Peyer's patch (tissue), 4 donors: ENCODE results near the gene PARVB. TPM values are rescaled to one million over a fixed set of nuclear protein-coding genes. Genes with fewer than 3 reads are reported as not detected.

Experiments
- DNase-seq, 3 donors: peaks; one replicate each; pipeline ENCODE4 v3.0.0-alpha.2; 2017 to 2019
- H3K27ac ChIP-seq, 4 donors: fragments of 200-600 bp; sonication (generic); one replicate each; pipeline ENCODE4 v1.5.1; 2016 to 2019
- H3K27me3 ChIP-seq, 2 donors: fragments of 200-600 bp; sonication (generic); one replicate each; pipeline ENCODE4 v1.5.1; 2019
- H3K36me3 ChIP-seq, 3 donors: fragments of 200-600 bp; sonication (generic); one replicate each; pipeline ENCODE4 v1.5.1; 2016 to 2019
- H3K4me1 ChIP-seq, 4 donors: fragments of 200-600 bp; sonication (generic); one replicate each; pipeline ENCODE4 v1.5.1; 2016 to 2019
- H3K4me3 ChIP-seq, 4 donors: fragments of 200-600 bp; sonication (generic); 1 replicate in 3 of 4; 2 replicates in 1 of 4; pipeline ENCODE4 v1.5.1; 2016 to 2019; ENCODE audit warnings: mild to moderate bottlenecking in 1 of 4
- H3K9me3 ChIP-seq, 4 donors: fragments of 200-600 bp; sonication (generic); one replicate each; pipeline ENCODE4 v1.5.1; 2016 to 2019; ENCODE audit warnings: mild to moderate bottlenecking in 1 of 4
- CTCF ChIP-seq, 6 experiments: fragments of 450-650 bp in 4 of 6; fragments of 200-600 bp in 2 of 6; sonication (generic) in 1 of 6; IDR thresholded peaks; one replicate each; pipeline ENCODE4 v1.5.1; 2017 to 2019; ENCODE audit warnings: antibody characterized with exemption in 6 of 6, mild to moderate bottlenecking in 3 of 6, moderate library complexity in 1 of 6
- POLR2A ChIP-seq, 2 donors: fragments of 450-650 bp; IDR thresholded peaks; one replicate each; pipeline ENCODE4 v1.5.1; 2017; ENCODE audit warnings: antibody characterized with exemption in 2 of 2, mild to moderate bottlenecking in 2 of 2, moderate library complexity in 2 of 2
- total RNA-seq, 4 donors: library from RNA; depleted of rRNA; stranded (reverse); fragments of >200 nt; gene quantifications; one replicate each; pipeline ENCODE4 v1.1.0, GENCODE V29; 2016

Gene PARVB
- total RNA-seq, 4 donors from 2014 or later = 1.8 to 71.8 (median 7.7) TPM

- Histone ChIP-seq H3K27ac (peak overlapping the region in 2 of 4 donors; percentile 45 to 52), H3K4me1 (peaks cover 0 to 9% (median 0%) of the 10 kb centered on the region in 4 donors), H3K4me3 (no peak overlapping the region), H3K27me3 (no peaks in the 10 kb centered on the region), H3K9me3 (no peaks in the 10 kb centered on the region), H3K36me3 (no peaks in the 10 kb centered on the region)
- peak in 1 of 3 donors; percentile 40 for DNase-seq
- no peak for TF ChIP-seq POLR2A (IDR thresholded peaks at IDR 0.05)
- TF ChIP-seq CTCF (IDR thresholded peaks at IDR 0.05) = no peak
Observed at GRCh38 chr22:44211946-44212930, 188.1 kb downstream of the PARVB start.

- no peaks in the 10 kb centered on the region for H3K9me3 ChIP-seq
- no peak for DNase-seq
- peaks cover 0 to 9% (median 0%) of the 10 kb centered on the region in 4 donors for H3K4me1 ChIP-seq
- no peak overlapping the region for H3K27ac ChIP-seq
- no peak overlapping the region for H3K4me3 ChIP-seq
- H3K27me3 ChIP-seq = no peaks in the 10 kb centered on the region
- no peaks in the 10 kb centered on the region for H3K36me3 ChIP-seq
- TF ChIP-seq CTCF (IDR thresholded peaks at IDR 0.05) (no peak), POLR2A (IDR thresholded peaks at IDR 0.05) (no peak)
Observed at GRCh38 chr22:44212936-44213335, 188.8 kb downstream of the PARVB start.

- DNase-seq = no peak
- Histone ChIP-seq H3K4me3 (no peak overlapping the region), H3K27me3 (no peaks in the 10 kb centered on the region), H3K4me1 (peaks cover 0 to 9% (median 0%) of the 10 kb centered on the region in 4 donors), H3K9me3 (no peaks in the 10 kb centered on the region), H3K27ac (no peak overlapping the region), H3K36me3 (no peaks in the 10 kb centered on the region)
- TF ChIP-seq CTCF (IDR thresholded peaks at IDR 0.05) (no peak), POLR2A (IDR thresholded peaks at IDR 0.05) (no peak)
Observed at GRCh38 chr22:44213489-44214043, 189.5 kb downstream of the PARVB start.

- TF ChIP-seq CTCF (IDR thresholded peaks at IDR 0.05) = no peak
- no peak for TF ChIP-seq POLR2A (IDR thresholded peaks at IDR 0.05)
- Histone ChIP-seq H3K4me3 (no peak overlapping the region), H3K27me3 (no peaks in the 10 kb centered on the region), H3K27ac (no peak overlapping the region), H3K9me3 (no peaks in the 10 kb centered on the region), H3K4me1 (peaks cover 0 to 9% (median 0%) of the 10 kb centered on the region in 4 donors), H3K36me3 (no peaks in the 10 kb centered on the region)
- DNase-seq = no peak
Observed at GRCh38 chr22:44214187-44214586, 190.1 kb downstream of the PARVB start.

- TF ChIP-seq POLR2A (IDR thresholded peaks at IDR 0.05) (no peak), CTCF (IDR thresholded peaks at IDR 0.05) (no peak)
- H3K27me3 ChIP-seq = no peaks in the 10 kb centered on the region
- H3K4me1 ChIP-seq = peaks cover 0 to 9% (median 0%) of the 10 kb centered on the region in 4 donors
- H3K36me3 ChIP-seq = no peaks in the 10 kb centered on the region
- H3K9me3 ChIP-seq = no peaks in the 10 kb centered on the region
- no peak overlapping the region for H3K27ac ChIP-seq
- H3K4me3 ChIP-seq = no peak overlapping the region
- no peak for DNase-seq
Observed at GRCh38 chr22:44214764-44215163, 190.7 kb downstream of the PARVB start.
